ENCODE measurements around the gene MPEG1. TPM values are rescaled to one million over a fixed set of nuclear protein-coding genes. Genes with fewer than 3 reads are reported as not detected.

The MPEG1 gene
- polyA plus RNA-seq, 3 donors, result 9.3 to 11.1 (median 9.4) TPM

GRCh38 chr11:59191095-59191494, 21.6 kb downstream of the MPEG1 start:
- no peak for DNase-seq (ENCODE audit: low read depth in 3 of 3, low spot score in 2 of 3)

GRCh38 chr11:59189986-59190385, 22.7 kb downstream of the MPEG1 start:
- no peak for DNase-seq (ENCODE audit: low read depth in 3 of 3, low spot score in 2 of 3)

- DNase-seq (ENCODE audit: low read depth in 3 of 3, low spot score in 2 of 3), result no peak
These were observed 23.8 kb downstream of the MPEG1 start for GRCh38 chr11:59188954-59189353.

DNA sequence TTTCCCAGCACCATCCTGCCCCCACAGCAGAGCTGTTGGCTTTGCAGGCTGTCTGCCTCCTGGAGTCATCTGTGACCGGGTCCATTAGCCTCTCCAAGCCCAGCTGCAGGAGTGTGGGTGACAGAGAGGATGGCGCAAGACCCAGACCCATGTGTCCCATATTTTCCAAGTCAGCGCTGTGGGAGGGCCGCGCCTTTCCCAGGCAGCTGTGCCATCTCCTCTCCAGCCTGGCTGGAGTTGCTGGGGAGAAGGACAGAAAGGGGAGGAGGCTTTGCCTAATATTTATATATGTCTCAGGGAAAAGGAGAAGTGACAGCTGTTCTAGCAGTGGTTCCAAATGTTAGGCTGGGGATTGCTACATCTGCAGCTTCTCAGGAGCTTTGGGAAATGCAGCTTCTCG, 25.1 kb downstream of the MPEG1 start:
- no peak for DNase-seq (ENCODE audit: low read depth in 3 of 3, low spot score in 2 of 3)

- no peak for DNase-seq (ENCODE audit: low read depth in 3 of 3, low spot score in 2 of 3)
These were observed 25.7 kb downstream of the MPEG1 start for GRCh38 chr11:59187035-59187434.

GRCh38 chr11:59186130-59186594, 26.6 kb downstream of the MPEG1 start:
- no peak for DNase-seq (ENCODE audit: low read depth in 3 of 3, low spot score in 2 of 3)

DNA sequence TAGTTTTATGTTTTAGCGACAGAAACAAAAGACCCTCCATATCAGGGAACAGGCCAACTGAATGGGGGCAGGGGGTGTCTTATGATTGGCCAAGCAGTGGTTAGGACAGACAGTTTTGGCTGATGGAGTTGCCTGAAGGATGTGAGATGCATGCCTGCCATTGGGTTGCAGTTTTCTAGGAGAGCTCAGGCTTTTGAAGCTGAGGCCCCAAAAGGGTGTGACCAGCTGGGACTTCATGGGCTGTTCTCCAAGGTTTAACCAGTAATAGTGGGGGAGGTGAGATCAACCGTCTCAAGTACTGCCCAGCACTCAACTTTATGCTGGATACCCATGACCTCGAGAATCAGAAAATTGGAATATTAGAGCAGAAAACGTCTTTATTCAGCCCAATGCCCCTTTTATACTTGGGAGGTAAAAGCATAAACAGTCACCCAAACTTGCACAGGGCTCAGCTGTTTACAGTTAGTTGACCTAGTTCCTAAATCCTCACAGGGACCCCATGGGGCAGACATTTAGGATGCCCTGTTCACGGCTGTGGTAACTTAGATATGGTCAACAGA, 27.3 kb downstream of the MPEG1 start:
- DNase-seq (ENCODE audit: low read depth in 3 of 3, low spot score in 2 of 3), result no peak

- DNase-seq (ENCODE audit: low read depth in 3 of 3, low spot score in 2 of 3), result no peak
These were observed 27.9 kb downstream of the MPEG1 start for GRCh38 chr11:59184691-59185339.

- DNase-seq (ENCODE audit: low read depth in 3 of 3, low spot score in 2 of 3), result no peak
These were observed 29.0 kb downstream of the MPEG1 start for GRCh38 chr11:59183771-59184170.

- DNase-seq (ENCODE audit: low read depth in 3 of 3, low spot score in 2 of 3), result no peak
These were observed 30.1 kb downstream of the MPEG1 start for GRCh38 chr11:59182457-59183151.

GRCh38 chr11:59181746-59182456, 30.8 kb downstream of the MPEG1 start:
- no peak for DNase-seq (ENCODE audit: low read depth in 3 of 3, low spot score in 2 of 3)

DNA sequence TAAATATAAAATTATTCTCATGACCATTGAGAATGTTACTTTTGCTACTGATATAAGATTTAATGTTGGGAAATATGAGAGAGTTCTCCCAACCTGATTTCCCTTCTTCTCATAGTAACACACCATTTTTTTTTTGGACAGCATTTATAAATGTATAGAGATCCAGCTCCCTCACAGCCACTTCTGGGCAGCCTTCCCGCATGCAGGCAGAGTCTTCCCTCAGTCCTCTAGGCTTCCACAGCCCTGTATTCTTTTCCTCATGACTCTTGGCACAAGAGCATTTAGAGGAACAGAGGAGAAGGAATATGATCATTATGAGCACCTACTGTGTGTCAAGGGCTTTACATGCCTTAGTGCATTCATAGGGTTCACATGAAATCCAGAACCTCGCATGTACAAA, 31.8 kb downstream of the MPEG1 start:
- no peak for DNase-seq (ENCODE audit: low read depth in 3 of 3, low spot score in 2 of 3)

- no peak for DNase-seq (ENCODE audit: low read depth in 3 of 3, low spot score in 2 of 3)
These were observed 32.5 kb downstream of the MPEG1 start for GRCh38 chr11:59180168-59180776.

DNA sequence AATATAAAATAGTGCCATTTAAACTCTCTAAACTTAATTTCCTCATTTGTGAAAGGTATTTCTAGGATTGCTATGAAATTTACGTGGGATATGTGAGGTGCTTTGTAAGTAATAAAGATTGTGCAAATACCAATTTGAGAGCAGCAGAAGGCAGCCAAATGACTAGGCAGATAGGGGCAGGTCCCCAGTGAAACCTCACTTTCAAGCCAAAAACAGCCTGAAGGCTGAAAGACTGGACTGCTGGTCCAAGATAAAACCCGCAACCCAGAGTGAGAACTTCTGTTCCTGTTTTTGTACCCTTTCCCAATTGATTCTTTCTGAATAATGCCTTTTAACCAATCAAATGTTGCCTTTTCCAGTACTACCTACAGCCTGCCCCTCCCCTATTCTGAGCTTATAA, 33.6 kb downstream of the MPEG1 start:
- no peak for DNase-seq (ENCODE audit: low read depth in 3 of 3, low spot score in 2 of 3)

DNA sequence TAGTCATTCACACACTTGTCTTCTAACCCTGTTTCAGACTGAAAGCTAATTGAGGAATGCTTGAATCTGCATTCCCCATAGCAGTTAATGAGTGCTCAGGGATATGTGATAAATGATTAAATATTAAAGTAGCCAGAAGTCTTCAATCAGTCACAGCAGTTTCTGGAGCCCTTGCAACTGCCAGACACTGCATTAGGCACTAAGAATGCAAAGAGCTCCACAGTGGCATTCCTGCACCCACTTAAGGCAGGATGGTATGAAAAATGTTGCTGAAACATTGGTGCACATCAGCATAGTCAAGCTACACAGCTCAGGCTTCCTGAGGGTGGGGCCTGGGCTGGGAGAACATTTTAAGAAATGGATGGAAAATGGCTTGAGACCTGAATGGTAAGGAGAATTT, 34.3 kb downstream of the MPEG1 start:
- no peak for DNase-seq (ENCODE audit: low read depth in 3 of 3, low spot score in 2 of 3)

GRCh38 chr11:59176330-59176729, 36.4 kb downstream of the MPEG1 start:
- no peak for DNase-seq (ENCODE audit: low read depth in 3 of 3, low spot score in 2 of 3)

DNA sequence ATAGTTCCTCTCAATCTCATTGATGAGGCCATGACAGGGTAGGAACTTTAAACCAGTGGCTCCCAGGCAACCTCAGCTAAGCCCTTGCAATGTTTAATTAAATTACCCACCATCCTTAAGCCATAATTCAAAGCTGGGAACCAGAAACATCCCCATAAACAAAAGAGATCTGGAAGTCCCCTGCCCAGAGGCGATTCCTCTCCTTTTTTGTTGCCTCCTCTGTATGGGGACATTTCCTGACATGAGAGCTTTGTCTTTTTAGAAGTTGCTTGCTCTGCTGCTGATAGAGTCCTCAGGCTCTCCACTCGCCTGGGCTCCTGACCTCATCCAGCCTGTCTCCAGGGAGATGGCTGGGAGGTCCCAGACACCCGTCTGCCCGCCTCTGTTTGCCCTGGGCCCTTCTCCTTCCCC, 37.6 kb downstream of the MPEG1 start:
- DNase-seq (ENCODE audit: low read depth in 3 of 3, low spot score in 2 of 3), result no peak

DNA sequence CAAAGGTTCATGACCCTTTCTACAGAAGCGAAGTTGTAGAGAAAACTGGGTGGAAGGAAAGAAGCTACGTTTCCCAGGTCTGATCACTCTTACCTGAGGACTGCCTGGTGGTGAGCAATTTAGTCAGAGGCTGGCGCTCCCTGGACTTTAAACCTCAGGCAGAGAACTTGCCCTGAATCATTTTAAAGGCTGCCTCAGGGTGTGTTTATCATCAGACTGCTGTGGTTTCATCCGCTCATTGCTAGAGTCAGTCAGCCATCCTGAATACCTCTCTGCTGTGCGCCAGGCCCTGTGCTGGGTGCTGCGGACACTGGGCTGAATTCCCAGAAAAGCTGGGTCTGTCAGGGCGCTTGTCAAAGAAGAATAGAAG, 38.1 kb downstream of the MPEG1 start:
- no peak for DNase-seq (ENCODE audit: low read depth in 3 of 3, low spot score in 2 of 3)

GRCh38 chr11:59173964-59174663, 38.6 kb downstream of the MPEG1 start:
- no peak for DNase-seq (ENCODE audit: low read depth in 3 of 3, low spot score in 2 of 3)
